WTC11 (cell line): ENCODE data around the gene WDR7. TPM values are rescaled to one million over a fixed set of nuclear protein-coding genes. Genes with fewer than 3 reads are reported as not detected.
A peak's percentile ranks its signal among the peaks of the same experiment; 100 is the strongest.

Source experiments
- ATAC-seq: fragments of 200-7000 bp; cut with Tn5 transposase; 2 replicates; pipeline ENCODE4 v1.10.0; 2021; ENCODE audit warnings: mild to moderate bottlenecking, moderate library complexity
- CTCF ChIA-PET: fragments of 300-600 bp; sonication (Branson Sonifier 250); formaldehyde crosslinking; loops from one replicate; lab custom pipeline; 2021; ENCODE audit warnings: antibody characterized with exemption; lab: Charles Lee
- POLR2A ChIA-PET: fragments of 350-600 bp; sonication (Branson Sonifier 250); formaldehyde crosslinking; loops from one replicate; lab custom pipeline; 2021; ENCODE audit warnings: antibody characterized with exemption; lab: Charles Lee
- DNase-seq: peaks from one replicate; pipeline ENCODE4 v3.0.0; 2021; ENCODE audit warnings: low spot score
- H3K27ac Mint-ChIP-seq: 2 replicates; pipeline ENCODE4 v1.8.0; 2021; ENCODE audit warnings: mixed read lengths
- H3K27me3 Mint-ChIP-seq: 2 replicates; pipeline ENCODE4 v1.8.0; 2021; ENCODE audit warnings: low read depth, mild to moderate bottlenecking, moderate library complexity, mixed read lengths
- H3K36me3 Mint-ChIP-seq: 2 replicates; pipeline ENCODE4 v1.8.0; 2021; ENCODE audit warnings: mixed read lengths
- H3K4me1 Mint-ChIP-seq: 2 replicates; pipeline ENCODE4 v1.8.0; 2022; ENCODE audit warnings: mixed read lengths
- H3K4me3 Mint-ChIP-seq: 2 replicates; pipeline ENCODE4 v1.8.0; 2021; ENCODE audit warnings: mild to moderate bottlenecking, moderate library complexity, mixed read lengths
- H3K9me3 Mint-ChIP-seq: 2 replicates; pipeline ENCODE4 v1.8.0; 2021; ENCODE audit warnings: mixed read lengths
- ATF3 ChIP-seq: sonication (generic); formaldehyde crosslinking; conservative IDR thresholded peaks from 2 replicates; pipeline ENCODE4 v1.8.1; 2022; ENCODE audit warnings: mild to moderate bottlenecking, missing genetic modification reagents
- ATF6 ChIP-seq: sonication (generic); formaldehyde crosslinking; IDR thresholded peaks from 2 replicates; pipeline ENCODE4 v1.8.1; 2023; ENCODE audit warnings: mild to moderate bottlenecking, missing genetic modification reagents
- ELF4 ChIP-seq: sonication (generic); formaldehyde crosslinking; IDR thresholded peaks from 2 replicates; pipeline ENCODE4 v1.8.1; 2022; ENCODE audit warnings: low read depth, mild to moderate bottlenecking, moderate library complexity, missing genetic modification reagents
- ESRRA ChIP-seq: sonication (generic); formaldehyde crosslinking; IDR thresholded peaks from 2 replicates; pipeline ENCODE4 v1.8.1; 2022; ENCODE audit warnings: mild to moderate bottlenecking, missing genetic modification reagents, borderline replicate concordance
- FOXJ3 ChIP-seq: sonication (generic); formaldehyde crosslinking; IDR thresholded peaks from 2 replicates; pipeline ENCODE4 v1.9.0; 2021; ENCODE audit warnings: missing genetic modification reagents, mild to moderate bottlenecking, borderline replicate concordance
- HMGA2 ChIP-seq: fragments of 250-450 bp; sonication (Bioruptor Pico); IDR thresholded peaks from 2 replicates; pipeline ENCODE4 v1.4.0; 2021; ENCODE audit warnings: mild to moderate bottlenecking, moderate library complexity
- IRF1 ChIP-seq: sonication (generic); formaldehyde crosslinking; IDR thresholded peaks from 2 replicates; pipeline ENCODE4 v1.8.0; 2023; ENCODE audit warnings: missing genetic modification reagents
- KAT7 ChIP-seq: sonication (generic); formaldehyde crosslinking; IDR thresholded peaks from 2 replicates; pipeline ENCODE4 v1.8.1; 2023; ENCODE audit warnings: missing genetic modification reagents, mild to moderate bottlenecking, borderline replicate concordance
- MLX ChIP-seq: sonication (generic); formaldehyde crosslinking; IDR thresholded peaks from 2 replicates; pipeline ENCODE4 v1.8.1; 2023; ENCODE audit warnings: mild to moderate bottlenecking, missing genetic modification reagents, moderate library complexity
- NFATC4 ChIP-seq: fragments of 250-450 bp; sonication (Bioruptor Pico); IDR thresholded peaks from 2 replicates; pipeline ENCODE4 v1.9.0; 2021; ENCODE audit warnings: mild to moderate bottlenecking
- NR2C2 ChIP-seq: sonication (generic); formaldehyde crosslinking; IDR thresholded peaks from 2 replicates; pipeline ENCODE4 v1.8.0; 2022; ENCODE audit warnings: mild to moderate bottlenecking, missing genetic modification reagents
- PRDM15 ChIP-seq: sonication (generic); formaldehyde crosslinking; IDR thresholded peaks from 2 replicates; pipeline ENCODE4 v1.8.0; 2022; ENCODE audit warnings: missing genetic modification reagents
- SOX15 ChIP-seq: fragments of 250-450 bp; sonication (Bioruptor Pico); IDR thresholded peaks from 2 replicates; pipeline ENCODE4 v1.9.0; 2021; ENCODE audit warnings: mild to moderate bottlenecking
- TEAD4 ChIP-seq: sonication (generic); formaldehyde crosslinking; IDR thresholded peaks from 2 replicates; pipeline ENCODE4 v1.8.0; 2022; ENCODE audit warnings: mild to moderate bottlenecking, missing genetic modification reagents
- TP53 ChIP-seq: sonication (generic); formaldehyde crosslinking; IDR thresholded peaks from 2 replicates; pipeline ENCODE4 v1.8.1; 2023; ENCODE audit warnings: mild to moderate bottlenecking, missing genetic modification reagents
- ZNF396 ChIP-seq: fragments of 250-450 bp; sonication (Bioruptor Pico); IDR thresholded peaks from 2 replicates; pipeline ENCODE4 v1.8.0; 2021; ENCODE audit warnings: mild to moderate bottlenecking, moderate library complexity, borderline replicate concordance
- ZNF423 ChIP-seq: fragments of 250-450 bp; sonication (Bioruptor Pico); IDR thresholded peaks from 2 replicates; pipeline ENCODE4 v2.1.2; 2022; ENCODE audit warnings: mild to moderate bottlenecking, moderate library complexity
- ZNF425 ChIP-seq: fragments of 250-450 bp; sonication (Bioruptor Pico); conservative IDR thresholded peaks from 2 replicates; pipeline ENCODE4 v1.9.0; 2021; ENCODE audit warnings: mild to moderate bottlenecking
- ZNF671 ChIP-seq: fragments of 250-450 bp; sonication (Bioruptor Pico); IDR thresholded peaks from 2 replicates; pipeline ENCODE4 v1.8.0; 2021; ENCODE audit warnings: mild to moderate bottlenecking
- total RNA-seq: library from RNA; stranded (reverse); gene quantifications from 3 replicates; pipeline ENCODE4 v1.2.3, GENCODE V29; 2021

The WDR7 gene
- total RNA-seq, 1 experiment from 2014 or later: 12.2 TPM

- no peak for TF ChIP-seq KAT7
- TF ChIP-seq MLX (CRISPR knock-in tag): no peak
- no peak for TF ChIP-seq ZNF425 (CRISPR knock-in tag)
- TF ChIP-seq ZNF396: no peak
- no peak for TF ChIP-seq ATF6 (CRISPR knock-in tag)
- TF ChIP-seq PRDM15 (CRISPR knock-in tag): no peak
Observed at GRCh38 chr18:56831988-56832387, 180.8 kb downstream of the WDR7 start (continued).

- Mint-ChIP-seq H3K9me3 (no peaks in the 10 kb centered on the region), H3K27me3 (no peaks in the 10 kb centered on the region), H3K4me1 (peaks cover 6% of the 10 kb centered on the region), H3K4me3 (no peak overlapping the region), H3K27ac (no peak overlapping the region), H3K36me3 (no peaks in the 10 kb centered on the region)
- DNase-seq (no peak), ATAC-seq (no peak)
- ChIA-PET POLR2A (no interaction called here), CTCF (no interaction called here)
- TF ChIP-seq IRF1 (no peak), NR2C2 (CRISPR knock-in tag) (no peak), HMGA2 (CRISPR knock-in tag) (no peak), FOXJ3 (CRISPR knock-in tag) (no peak), ATF3 (CRISPR knock-in tag) (no peak), ESRRA (CRISPR knock-in tag) (no peak), ELF4 (CRISPR knock-in tag) (no peak), ZNF671 (CRISPR knock-in tag) (no peak), ZNF423 (CRISPR knock-in tag) (no peak)
Observed at GRCh38 chr18:56835331-56835730, 184.2 kb downstream of the WDR7 start.

GRCh38 chr18:56836173-56836572 lies 185.0 kb downstream of the WDR7 start:
- H3K9me3 Mint-ChIP-seq: no peaks in the 10 kb centered on the region
- H3K27me3 Mint-ChIP-seq: no peaks in the 10 kb centered on the region
- ATAC-seq (peak; percentile 57), DNase-seq (peak; percentile 18)
- H3K27ac Mint-ChIP-seq: peak overlapping the region; percentile 18; the same call in 1 of the 2 replicates
- peaks cover 6% of the 10 kb centered on the region for H3K4me1 Mint-ChIP-seq
- ChIA-PET POLR2A (no interaction called here), CTCF (no interaction called here)
- H3K36me3 Mint-ChIP-seq: no peaks in the 10 kb centered on the region
- H3K4me3 Mint-ChIP-seq: no peak overlapping the region
- TF ChIP-seq NFATC4 (CRISPR knock-in tag): no peak
- TF ChIP-seq ATF6 (CRISPR knock-in tag): no peak
- no peak for TF ChIP-seq ZNF425 (CRISPR knock-in tag)
- no peak for TF ChIP-seq SOX15 (CRISPR knock-in tag)
- TF ChIP-seq TEAD4: no peak
- TF ChIP-seq TP53 (CRISPR knock-in tag): no peak
